ENCODE results near the gene CEP162. TPM values are rescaled to one million over a fixed set of nuclear protein-coding genes. Genes with fewer than 3 reads are reported as not detected.
"Not testable (repeated sequence)": the region's sequence is repeated elsewhere in the genome, so short reads cannot be mapped to it uniquely, and the experiment has no call there.

CEP162 gene
- total RNA-seq, 2 experiments from 2014 or later: 4.9 to 5.4 TPM

DNA sequence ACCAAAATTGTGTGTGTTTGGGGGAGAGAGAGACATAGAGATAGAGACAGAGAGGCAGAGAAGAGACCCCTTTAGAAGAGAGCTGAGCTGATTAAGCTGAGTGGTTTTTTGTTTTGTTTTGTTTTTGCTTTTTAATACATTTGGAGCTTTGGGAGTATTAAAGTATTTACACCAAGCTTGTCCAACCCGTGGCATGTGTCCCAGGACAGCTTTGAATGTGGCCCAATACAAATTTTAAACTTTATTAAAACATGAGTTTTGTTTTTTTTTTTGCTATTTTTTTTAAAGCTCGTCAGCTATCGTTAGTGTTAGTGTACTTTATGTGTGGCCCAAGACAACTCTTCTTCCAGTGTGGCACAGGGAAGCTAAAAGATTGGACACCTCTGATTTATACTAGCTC, 137.9 kb downstream of the CEP162 start:
- no peaks in the 10 kb centered on the region for H3K4me1 Mint-ChIP-seq (ENCODE audit: low read depth)
- no peaks in the 10 kb centered on the region for H3K36me3 Mint-ChIP-seq (ENCODE audit: low read depth)
- TF ChIP-seq, protein P1, sequence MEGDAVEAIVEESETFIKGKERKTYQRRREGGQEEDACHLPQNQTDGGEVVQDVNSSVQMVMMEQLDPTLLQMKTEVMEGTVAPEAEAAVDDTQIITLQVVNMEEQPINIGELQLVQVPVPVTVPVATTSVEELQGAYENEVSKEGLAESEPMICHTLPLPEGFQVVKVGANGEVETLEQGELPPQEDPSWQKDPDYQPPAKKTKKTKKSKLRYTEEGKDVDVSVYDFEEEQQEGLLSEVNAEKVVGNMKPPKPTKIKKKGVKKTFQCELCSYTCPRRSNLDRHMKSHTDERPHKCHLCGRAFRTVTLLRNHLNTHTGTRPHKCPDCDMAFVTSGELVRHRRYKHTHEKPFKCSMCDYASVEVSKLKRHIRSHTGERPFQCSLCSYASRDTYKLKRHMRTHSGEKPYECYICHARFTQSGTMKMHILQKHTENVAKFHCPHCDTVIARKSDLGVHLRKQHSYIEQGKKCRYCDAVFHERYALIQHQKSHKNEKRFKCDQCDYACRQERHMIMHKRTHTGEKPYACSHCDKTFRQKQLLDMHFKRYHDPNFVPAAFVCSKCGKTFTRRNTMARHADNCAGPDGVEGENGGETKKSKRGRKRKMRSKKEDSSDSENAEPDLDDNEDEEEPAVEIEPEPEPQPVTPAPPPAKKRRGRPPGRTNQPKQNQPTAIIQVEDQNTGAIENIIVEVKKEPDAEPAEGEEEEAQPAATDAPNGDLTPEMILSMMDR (IDR thresholded peaks at IDR 0.05): no peak
- H3K27ac Mint-ChIP-seq: no peak overlapping the region
- no peak overlapping the region for H3K4me3 Mint-ChIP-seq
- ChIA-PET POLR2A (no interaction called here), CTCF (no interaction called here)
- DNase-seq (no peak), ATAC-seq (no peak)
- intact Hi-C loops (cut with micrococcal nuclease): no loop called here
- no peaks in the 10 kb centered on the region for H3K9me3 Mint-ChIP-seq
- peaks cover 8% of the 10 kb centered on the region for H3K27me3 Mint-ChIP-seq

DNA sequence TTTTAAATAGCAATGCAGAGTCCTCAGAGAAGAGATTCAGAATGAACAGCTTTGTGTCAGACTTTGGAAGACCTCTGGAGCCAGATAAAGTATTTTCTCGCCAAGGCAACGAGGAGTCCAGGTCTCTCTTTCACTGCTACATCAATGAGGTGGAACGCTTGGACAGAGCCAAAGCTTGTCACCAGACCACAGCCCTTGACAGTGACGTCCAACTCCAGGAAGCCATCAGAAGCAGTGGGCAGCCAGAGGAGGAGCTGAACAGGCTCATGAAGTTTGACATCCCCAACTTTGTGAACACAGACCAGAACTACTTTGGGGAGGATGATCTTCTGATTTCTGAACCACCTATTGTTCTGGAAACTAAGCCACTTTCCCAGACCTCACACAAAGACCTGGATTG, 138.4 kb downstream of the CEP162 start:
- CTCF ChIA-PET: no interaction called here
- POLR2A ChIA-PET: no interaction called here
- DNase-seq: no peak
- H3K4me3 Mint-ChIP-seq: no peak overlapping the region
- H3K27ac Mint-ChIP-seq: no peak overlapping the region
- TF ChIP-seq, protein P1 (IDR thresholded peaks at IDR 0.05): no peak
- intact Hi-C loops (cut with micrococcal nuclease): no loop called here
- H3K4me1 Mint-ChIP-seq (ENCODE audit: low read depth): no peaks in the 10 kb centered on the region
- no peak for ATAC-seq
- H3K9me3 Mint-ChIP-seq: no peaks in the 10 kb centered on the region
- H3K36me3 Mint-ChIP-seq (ENCODE audit: low read depth): no peaks in the 10 kb centered on the region
- H3K27me3 Mint-ChIP-seq: peaks cover 9% of the 10 kb centered on the region

DNA sequence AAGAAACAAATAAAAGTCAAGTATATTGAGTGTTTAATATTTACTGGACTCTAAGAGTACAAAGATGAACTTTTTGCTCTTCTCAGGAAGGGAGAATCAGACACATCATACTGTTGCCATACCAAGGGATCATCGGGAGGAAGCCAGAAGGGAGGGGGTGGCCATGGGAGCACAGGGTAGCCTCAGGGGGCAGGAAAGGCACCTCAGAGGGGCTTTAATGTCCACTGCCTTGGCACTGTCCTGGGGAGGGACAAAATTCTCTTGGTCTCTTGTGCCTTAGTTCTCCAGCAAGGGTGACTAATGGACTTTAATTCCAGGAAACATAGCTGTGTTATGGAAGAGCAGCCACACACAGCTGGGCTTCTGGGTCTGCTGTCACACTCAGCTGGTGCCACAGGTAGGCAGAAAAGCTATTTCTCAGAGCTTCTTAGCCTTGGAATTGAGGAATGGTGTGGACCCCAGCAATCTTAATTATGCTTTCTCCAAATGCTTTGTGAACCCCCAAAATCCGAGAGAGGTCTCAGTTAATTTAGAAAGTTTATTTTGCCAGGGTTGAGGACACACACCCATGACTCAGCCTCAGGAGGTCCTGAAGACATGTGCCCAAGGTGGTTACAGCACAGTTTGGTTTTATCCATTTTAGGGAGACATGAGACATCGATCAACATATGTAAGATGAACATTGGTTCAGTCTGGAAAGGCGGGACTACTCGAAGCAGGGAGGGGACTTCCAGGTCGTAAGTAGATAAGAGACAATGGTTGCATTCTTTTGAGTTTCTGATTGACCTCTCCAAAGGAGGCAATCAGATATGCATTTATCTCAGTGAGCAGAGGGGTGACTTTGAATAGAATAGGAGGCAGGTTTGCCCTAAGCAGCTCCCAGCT, 140.7 kb downstream of the CEP162 start:
- TF ChIP-seq, protein P1 (IDR thresholded peaks at IDR 0.05): no peak
- intact Hi-C loops (cut with micrococcal nuclease): no loop called here
- Mint-ChIP-seq H3K27ac (no peak overlapping the region), H3K4me1 (ENCODE audit: low read depth) (no peaks in the 10 kb centered on the region), H3K36me3 (ENCODE audit: low read depth) (no peaks in the 10 kb centered on the region), H3K9me3 (no peaks in the 10 kb centered on the region), H3K27me3 (peaks cover 7% of the 10 kb centered on the region), H3K4me3 (no peak overlapping the region)
- POLR2A ChIA-PET: no interaction called here
- CTCF ChIA-PET: no interaction called here
- no peak for DNase-seq
- ATAC-seq: no peak

DNA sequence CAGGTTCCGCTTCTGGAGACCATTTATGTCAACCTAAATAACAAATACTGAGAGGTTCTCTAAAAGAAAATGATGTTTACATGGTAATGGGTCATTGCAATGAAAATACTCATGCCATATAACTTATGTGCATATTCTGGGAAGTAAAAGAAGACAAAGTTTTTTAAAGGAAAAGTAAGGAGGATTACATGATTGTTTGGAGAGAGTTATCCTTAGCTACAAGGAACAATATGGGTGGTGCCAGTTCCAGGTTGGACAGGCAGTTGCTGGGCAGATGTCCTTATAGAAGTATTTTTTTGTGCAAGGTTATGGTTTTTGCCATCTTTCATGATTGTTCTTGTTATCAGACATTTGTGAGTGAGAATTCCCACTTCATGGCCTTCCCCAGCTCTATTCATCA, 141.4 kb downstream of the CEP162 start:
- no peaks in the 10 kb centered on the region for H3K4me1 Mint-ChIP-seq (ENCODE audit: low read depth)
- ATAC-seq (no peak), DNase-seq (no peak)
- peaks cover 8% of the 10 kb centered on the region for H3K27me3 Mint-ChIP-seq
- no peaks in the 10 kb centered on the region for H3K36me3 Mint-ChIP-seq (ENCODE audit: low read depth)
- no peak overlapping the region for H3K27ac Mint-ChIP-seq
- H3K9me3 Mint-ChIP-seq: no peaks in the 10 kb centered on the region
- H3K4me3 Mint-ChIP-seq: no peak overlapping the region
- ChIA-PET POLR2A (no interaction called here), CTCF (no interaction called here)
- intact Hi-C loops (cut with micrococcal nuclease): no loop called here
- TF ChIP-seq, protein P1 (IDR thresholded peaks at IDR 0.05): no peak

DNA sequence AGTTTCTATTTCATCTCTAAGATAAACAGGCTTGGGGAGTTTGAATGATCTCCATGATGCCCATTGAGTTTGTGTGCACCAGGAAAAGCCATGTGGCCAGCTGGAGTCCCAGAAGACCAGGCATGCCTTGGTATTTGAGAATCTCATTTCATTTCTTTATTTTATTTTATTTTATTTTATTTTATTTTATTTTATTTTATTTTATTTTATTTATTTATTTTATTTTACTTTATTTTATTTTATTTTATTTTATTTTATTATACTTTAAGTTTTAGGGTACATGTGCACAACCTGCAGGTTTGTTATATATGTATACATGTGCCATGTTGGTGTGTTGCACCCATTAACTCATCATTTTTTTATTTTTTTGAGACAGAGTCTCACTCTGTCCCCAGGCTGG, 142.7 kb downstream of the CEP162 start:
- H3K9me3 Mint-ChIP-seq; H3K4me3 Mint-ChIP-seq; H3K27me3 Mint-ChIP-seq; ATAC-seq; intact Hi-C loops (cut with micrococcal nuclease); CTCF ChIA-PET; H3K27ac Mint-ChIP-seq; H3K36me3 Mint-ChIP-seq (ENCODE audit: low read depth); POLR2A ChIA-PET; H3K4me1 Mint-ChIP-seq (ENCODE audit: low read depth); DNase-seq: not testable (repeated sequence)
